NCI-H1436 (cell line): ENCODE data around the gene VLDLR.
"Not testable (repeated sequence)": the region's sequence is repeated elsewhere in the genome, so short reads cannot be mapped to it uniquely, and the experiment has no call there.

Experiments used
- DNase-seq: peaks from one replicate; lab custom pipeline; 2025; lab: John Stamatoyannopoulos, UW

The VLDLR gene

GRCh38 chr9:2664174-2665065 is 42.8 kb downstream of the VLDLR start:
- no peak for DNase-seq

- no peak for DNase-seq
These were observed 45.0 kb downstream of the VLDLR start for GRCh38 chr9:2666569-2666968.

GRCh38 chr9:2673161-2673560 is 51.6 kb downstream of the VLDLR start:
- no peak for DNase-seq

DNA sequence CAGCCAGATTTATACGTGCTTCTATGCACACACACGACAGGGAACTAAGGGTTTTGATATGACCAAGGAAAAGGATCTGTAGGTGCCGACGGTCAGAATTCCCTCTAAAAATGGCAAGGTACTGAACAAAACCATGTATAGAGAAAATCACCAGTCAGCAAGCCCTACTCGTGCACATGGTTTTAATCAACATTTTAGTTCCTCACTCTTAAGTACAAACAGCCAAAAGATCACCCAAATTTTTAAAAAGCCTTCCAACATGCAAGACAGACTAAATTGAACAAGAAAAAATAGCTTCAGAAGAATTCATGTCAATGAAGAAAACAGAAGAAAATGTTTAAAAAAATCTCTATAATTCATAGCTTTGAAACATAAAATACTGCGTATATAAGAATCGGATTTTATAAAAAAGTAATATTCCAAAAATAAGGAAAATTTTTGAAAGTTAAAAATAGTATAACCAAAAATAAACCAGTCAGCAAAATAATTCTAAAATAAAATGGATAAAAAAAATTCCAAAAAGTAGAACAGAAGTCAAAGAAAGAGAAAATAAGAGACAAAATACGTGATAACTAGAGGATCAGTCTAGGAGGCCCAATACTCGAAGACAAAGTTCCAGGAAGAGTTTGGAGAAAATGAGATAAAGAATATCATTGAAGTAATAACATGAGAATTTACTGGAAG is 52.7 kb downstream of the VLDLR start:
- DNase-seq: no peak

GRCh38 chr9:2675834-2676233 is 54.2 kb downstream of the VLDLR start:
- DNase-seq: no peak

DNA sequence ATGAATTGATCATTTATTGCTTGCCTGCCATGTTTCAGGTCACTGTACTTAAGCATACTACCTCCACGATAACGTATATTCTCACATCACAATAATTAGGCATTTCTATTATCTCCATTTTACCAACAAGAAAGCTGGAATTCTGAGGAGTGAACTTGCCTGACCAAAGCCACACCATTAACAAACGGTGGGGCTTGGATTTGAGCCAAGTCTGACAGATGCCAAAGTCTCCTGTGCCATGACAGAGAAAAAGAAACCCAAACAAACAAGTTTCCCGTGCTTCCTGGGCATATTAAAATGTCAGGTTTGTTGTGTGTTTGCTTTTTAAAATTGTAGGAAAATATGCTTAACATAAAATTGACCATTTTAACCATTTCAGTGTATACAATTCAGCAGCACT is 54.9 kb downstream of the VLDLR start:
- DNase-seq: no peak

- no peak for DNase-seq
These were observed 56.6 kb downstream of the VLDLR start for GRCh38 chr9:2677915-2678889.

- DNase-seq: no peak
These were observed 57.4 kb downstream of the VLDLR start for GRCh38 chr9:2679011-2679410.

GRCh38 chr9:2681981-2682380 is 60.4 kb downstream of the VLDLR start:
- no peak for DNase-seq

GRCh38 chr9:2686911-2687310 is 65.3 kb downstream of the VLDLR start:
- DNase-seq: no peak

DNA sequence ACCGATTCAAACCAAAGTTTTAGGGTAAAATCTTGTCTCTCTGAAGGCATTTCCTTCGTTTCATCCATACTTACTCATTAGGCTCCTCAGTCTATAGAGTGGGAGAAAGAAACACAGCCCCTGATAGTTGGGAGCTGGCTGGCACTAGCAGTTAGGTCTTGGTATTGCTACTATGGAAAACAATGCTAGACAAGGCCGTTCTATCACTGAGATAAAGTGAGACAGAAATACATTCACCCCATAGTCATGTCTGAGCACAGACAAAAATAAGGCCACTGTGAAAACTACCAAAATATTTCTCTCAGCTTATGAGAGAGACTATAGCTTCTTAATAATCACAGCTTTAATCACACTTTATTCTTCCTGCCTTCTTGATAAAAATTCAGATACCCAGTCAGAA is 67.0 kb downstream of the VLDLR start:
- DNase-seq: no peak

GRCh38 chr9:2691212-2691611 is 69.6 kb downstream of the VLDLR start:
- DNase-seq: no peak

DNA sequence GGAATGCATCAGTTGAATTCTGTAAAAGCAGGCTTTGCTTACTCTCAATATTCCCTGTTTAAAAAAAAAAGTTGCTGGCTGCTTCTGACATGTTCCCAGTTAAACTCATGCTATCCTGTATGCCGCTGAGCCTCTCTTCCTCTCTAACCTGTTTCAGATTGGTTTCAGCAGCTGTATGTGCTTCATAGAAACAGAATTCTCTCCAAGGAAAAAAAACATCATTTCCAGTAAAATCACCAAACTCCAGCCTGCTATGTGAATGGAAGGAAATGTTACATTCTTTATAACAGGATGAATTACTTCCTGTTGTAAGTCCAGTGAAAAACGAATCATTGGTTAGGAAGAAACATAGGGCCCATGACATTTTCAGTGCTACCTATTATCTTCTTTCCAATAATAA is 70.0 kb downstream of the VLDLR start:
- DNase-seq: no peak

DNA sequence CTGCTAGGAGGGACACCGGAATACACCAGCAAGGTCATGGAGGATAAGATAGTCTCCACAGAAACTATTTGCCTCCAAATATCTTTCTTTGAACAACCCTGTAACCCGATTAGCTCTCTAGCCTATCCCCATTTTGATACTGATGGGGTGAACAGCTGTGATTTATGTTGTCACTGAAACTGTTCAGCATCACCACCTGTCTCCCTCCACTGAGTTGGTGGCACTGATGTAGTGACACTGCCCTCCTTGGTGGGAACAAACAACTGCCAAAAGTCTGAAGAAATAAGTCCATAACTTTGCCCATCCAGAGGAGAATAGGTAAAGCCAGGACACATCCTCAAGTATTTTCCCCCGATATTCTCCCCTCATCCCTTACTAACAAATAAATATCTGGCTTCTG is 71.5 kb downstream of the VLDLR start:
- DNase-seq: no peak

GRCh38 chr9:2697492-2697891 is 75.9 kb downstream of the VLDLR start:
- DNase-seq: no peak

DNA sequence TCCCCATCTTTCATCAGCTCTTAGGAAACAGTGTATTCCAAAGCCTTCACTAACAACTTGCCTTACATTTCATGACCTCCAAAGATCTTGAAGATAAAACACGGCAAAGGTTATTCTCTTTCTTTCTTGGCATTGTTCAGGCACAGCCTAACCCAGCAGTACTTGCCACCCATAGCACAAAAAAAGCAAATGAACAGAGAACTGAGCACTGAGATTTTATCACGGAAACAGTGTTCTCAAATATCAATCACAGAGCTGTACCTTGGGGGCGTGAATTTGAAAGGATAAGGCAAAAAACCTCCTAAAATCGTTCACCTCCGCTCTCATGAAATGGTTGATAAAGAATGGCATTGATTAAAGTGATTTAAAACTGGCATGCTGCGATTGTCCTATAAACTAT is 78.8 kb downstream of the VLDLR start:
- no peak for DNase-seq

- DNase-seq: no peak
These were observed 79.4 kb downstream of the VLDLR start for GRCh38 chr9:2700909-2701550.

GRCh38 chr9:2704504-2704903 is 82.9 kb downstream of the VLDLR start:
- no peak for DNase-seq

- not testable (repeated sequence) for DNase-seq
These were observed 85.7 kb downstream of the VLDLR start for GRCh38 chr9:2707256-2707655.
